Measurements from ENCODE around the gene RGS3.

RGS3 gene

DNA sequence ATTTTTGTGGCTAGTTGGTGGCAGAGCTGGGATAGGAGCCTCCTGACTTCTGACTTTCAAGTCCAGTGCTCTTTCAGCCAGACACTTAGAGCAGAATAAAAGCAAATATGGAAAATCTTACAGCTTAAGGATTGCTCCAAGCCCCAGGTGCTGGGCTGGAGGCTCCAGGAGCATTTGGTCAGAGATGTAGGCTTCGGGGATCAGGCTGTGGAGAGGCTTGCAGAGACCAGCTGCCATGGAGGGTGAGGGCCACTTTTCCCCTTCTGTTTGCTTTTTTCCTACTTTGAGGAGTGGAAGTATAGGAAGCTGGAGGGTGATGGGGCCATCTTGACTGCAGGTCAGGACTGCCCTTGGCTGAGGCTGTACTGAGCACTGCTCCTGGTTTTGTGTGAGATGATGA, 58.9 kb downstream of the RGS3 start:
- H3K36me3 ChIP-seq (ENCODE audit: insufficient read depth, low read length) = no peaks in the 10 kb centered on the region
- H3K9me3 ChIP-seq (ENCODE audit: low read length) = no peaks in the 10 kb centered on the region
- no peaks in the 10 kb centered on the region for H3K9me2 ChIP-seq (ENCODE audit: low read depth, low read length)
- no peaks in the 10 kb centered on the region for H3K27me3 ChIP-seq (ENCODE audit: insufficient read depth, low read length)
- peaks cover 53% of the 10 kb centered on the region for H3K4me1 ChIP-seq (ENCODE audit: insufficient read depth, low read length, severe bottlenecking)
- H3K27ac ChIP-seq (ENCODE audit: low read depth, low read length, poor library complexity, severe bottlenecking) = peak overlapping the region; percentile 74
- H3K79me2 ChIP-seq (ENCODE audit: insufficient read depth, low read length) = no peaks in the 10 kb centered on the region
- no peak overlapping the region; the same call in 1 of the 2 replicates for H3K9ac ChIP-seq (ENCODE audit: low read length)
- H3K4me2 ChIP-seq (ENCODE audit: low read length) = peak overlapping the region; percentile 58; the same call in 1 of the 2 replicates
- H3K4me3 ChIP-seq (ENCODE audit: low read depth, low read length, poor library complexity, severe bottlenecking) = no peak overlapping the region
- H2AFZ ChIP-seq (ENCODE audit: low read length) = no peak overlapping the region
- no peaks in the 10 kb centered on the region for H4K20me1 ChIP-seq (ENCODE audit: insufficient read depth, low read length)
- TF ChIP-seq, protein P1, sequence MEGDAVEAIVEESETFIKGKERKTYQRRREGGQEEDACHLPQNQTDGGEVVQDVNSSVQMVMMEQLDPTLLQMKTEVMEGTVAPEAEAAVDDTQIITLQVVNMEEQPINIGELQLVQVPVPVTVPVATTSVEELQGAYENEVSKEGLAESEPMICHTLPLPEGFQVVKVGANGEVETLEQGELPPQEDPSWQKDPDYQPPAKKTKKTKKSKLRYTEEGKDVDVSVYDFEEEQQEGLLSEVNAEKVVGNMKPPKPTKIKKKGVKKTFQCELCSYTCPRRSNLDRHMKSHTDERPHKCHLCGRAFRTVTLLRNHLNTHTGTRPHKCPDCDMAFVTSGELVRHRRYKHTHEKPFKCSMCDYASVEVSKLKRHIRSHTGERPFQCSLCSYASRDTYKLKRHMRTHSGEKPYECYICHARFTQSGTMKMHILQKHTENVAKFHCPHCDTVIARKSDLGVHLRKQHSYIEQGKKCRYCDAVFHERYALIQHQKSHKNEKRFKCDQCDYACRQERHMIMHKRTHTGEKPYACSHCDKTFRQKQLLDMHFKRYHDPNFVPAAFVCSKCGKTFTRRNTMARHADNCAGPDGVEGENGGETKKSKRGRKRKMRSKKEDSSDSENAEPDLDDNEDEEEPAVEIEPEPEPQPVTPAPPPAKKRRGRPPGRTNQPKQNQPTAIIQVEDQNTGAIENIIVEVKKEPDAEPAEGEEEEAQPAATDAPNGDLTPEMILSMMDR (IDR thresholded peaks at IDR 0.05; ENCODE audit: low read length) = no peak
- no peak for TF ChIP-seq EZH2 (IDR thresholded peaks at IDR 0.05; ENCODE audit: borderline replicate concordance, low read length)
- no peaks in the 10 kb centered on the region for H3F3A ChIP-seq (ENCODE audit: insufficient read depth, low read length)

DNA sequence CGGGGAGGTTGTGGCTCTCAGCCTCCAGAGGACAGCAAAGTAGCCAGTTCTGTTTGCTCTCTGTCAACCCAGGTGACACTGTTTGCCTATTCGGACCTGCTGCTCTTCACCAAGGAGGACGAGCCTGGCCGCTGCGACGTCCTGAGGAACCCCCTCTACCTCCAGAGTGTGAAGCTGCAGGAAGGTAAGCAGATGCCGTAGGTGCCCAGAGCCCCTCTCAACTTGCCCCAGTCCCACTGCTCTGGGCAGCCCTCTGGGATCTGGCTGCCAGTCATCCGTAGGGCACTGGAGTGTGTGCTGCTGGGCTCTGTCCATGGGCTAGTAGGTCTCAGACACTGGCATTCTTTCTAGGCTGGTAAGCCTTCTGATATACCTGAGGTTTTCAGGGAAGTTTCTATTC, 59.3 kb downstream of the RGS3 start:
- no peak for TF ChIP-seq EZH2 (IDR thresholded peaks at IDR 0.05; ENCODE audit: borderline replicate concordance, low read length)
- TF ChIP-seq, protein P1 (IDR thresholded peaks at IDR 0.05; ENCODE audit: low read length) = no peak
- Histone ChIP-seq H4K20me1 (ENCODE audit: insufficient read depth, low read length) (no peaks in the 10 kb centered on the region), H2AFZ (ENCODE audit: low read length) (no peak overlapping the region), H3K27ac (ENCODE audit: low read depth, low read length, poor library complexity, severe bottlenecking) (peak overlapping the region; percentile 74), H3K9me2 (ENCODE audit: low read depth, low read length) (no peaks in the 10 kb centered on the region), H3K79me2 (ENCODE audit: insufficient read depth, low read length) (no peaks in the 10 kb centered on the region), H3K9me3 (ENCODE audit: low read length) (no peaks in the 10 kb centered on the region), H3K36me3 (ENCODE audit: insufficient read depth, low read length) (no peaks in the 10 kb centered on the region), H3K4me3 (ENCODE audit: low read depth, low read length, poor library complexity, severe bottlenecking) (no peak overlapping the region), H3K4me2 (ENCODE audit: low read length) (peak overlapping the region; percentile 58; the same call in 1 of the 2 replicates), H3K9ac (ENCODE audit: low read length) (peak overlapping the region; percentile 22; the same call in 1 of the 2 replicates), H3K27me3 (ENCODE audit: insufficient read depth, low read length) (no peaks in the 10 kb centered on the region), H3F3A (ENCODE audit: insufficient read depth, low read length) (no peaks in the 10 kb centered on the region), H3K4me1 (ENCODE audit: insufficient read depth, low read length, severe bottlenecking) (peaks cover 49% of the 10 kb centered on the region)

DNA sequence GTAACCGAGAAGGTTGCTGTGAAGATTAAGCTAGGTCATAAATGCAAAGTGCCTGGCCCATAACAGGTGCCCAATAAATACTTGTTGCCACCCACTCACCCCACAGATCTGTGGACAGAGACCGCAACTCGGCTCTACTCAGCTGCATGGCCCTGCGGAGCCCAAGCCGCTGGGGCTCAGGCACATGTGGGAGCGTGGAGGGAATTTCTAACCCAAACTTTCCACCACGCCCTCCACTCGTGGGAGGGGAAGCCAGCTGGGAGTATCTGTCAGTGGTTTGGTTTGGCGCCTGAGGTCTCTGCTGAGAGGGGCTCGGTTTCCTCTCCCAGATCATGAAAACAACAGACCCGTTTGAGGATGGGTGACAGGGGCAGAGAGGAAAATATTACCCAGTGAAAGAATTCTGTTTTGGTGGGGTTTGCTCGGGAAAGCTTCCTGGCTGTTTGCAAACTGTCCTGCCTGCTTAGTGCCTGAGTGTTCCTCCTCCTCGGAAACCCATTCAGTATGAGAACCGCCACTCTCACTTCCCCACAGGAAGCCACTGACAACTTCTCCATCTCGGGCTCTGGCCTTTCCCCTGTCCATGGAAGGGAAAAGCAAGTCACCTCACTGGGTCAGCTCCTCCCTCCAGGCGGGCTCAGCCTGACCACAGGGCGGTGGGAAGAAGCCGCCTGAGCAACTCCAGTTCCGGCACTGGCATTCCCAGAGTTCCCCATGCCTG, 60.1 kb downstream of the RGS3 start:
- Histone ChIP-seq H3K9ac (ENCODE audit: low read length) (peak overlapping the region; percentile 26; the same call in 1 of the 2 replicates), H3K4me1 (ENCODE audit: insufficient read depth, low read length, severe bottlenecking) (peaks cover 42% of the 10 kb centered on the region), H3K4me2 (ENCODE audit: low read length) (peak overlapping the region; percentile 58), H3K27me3 (ENCODE audit: insufficient read depth, low read length) (no peaks in the 10 kb centered on the region; the same call in 1 of the 2 replicates), H3K27ac (ENCODE audit: low read depth, low read length, poor library complexity, severe bottlenecking) (peak overlapping the region; percentile 74), H3K9me3 (ENCODE audit: low read length) (no peaks in the 10 kb centered on the region), H2AFZ (ENCODE audit: low read length) (no peak overlapping the region), H3F3A (ENCODE audit: insufficient read depth, low read length) (no peaks in the 10 kb centered on the region), H4K20me1 (ENCODE audit: insufficient read depth, low read length) (no peaks in the 10 kb centered on the region), H3K36me3 (ENCODE audit: insufficient read depth, low read length) (no peaks in the 10 kb centered on the region), H3K79me2 (ENCODE audit: insufficient read depth, low read length) (no peaks in the 10 kb centered on the region), H3K9me2 (ENCODE audit: low read depth, low read length) (no peaks in the 10 kb centered on the region), H3K4me3 (ENCODE audit: low read depth, low read length, poor library complexity, severe bottlenecking) (peak overlapping the region; percentile 10)
- TF ChIP-seq, protein P1 (IDR thresholded peaks at IDR 0.05; ENCODE audit: low read length) = no peak
- no peak for TF ChIP-seq EZH2 (IDR thresholded peaks at IDR 0.05; ENCODE audit: borderline replicate concordance, low read length)
